Stimulated activated memory B cell treated with anti-CD40 and anti-IgM and Interleukin-4, amounts not matched to agents 10 μg/mL and 1 μg/mL and 100 μg/mL, for 72 hours (primary cell): ENCODE measurements around the gene CLTA.
"Not testable (repeated sequence)": the region's sequence is repeated elsewhere in the genome, so short reads cannot be mapped to it uniquely, and the experiment has no call there.

Experiments
- ATAC-seq: fragments of 150-1000 bp; cut with Tn5 transposase; 2 replicates; pipeline ENCODE4 v1.10.0; 2021
- H3K27ac Mint-ChIP-seq: one replicate; pipeline ENCODE4 v1.8.0; 2022; ENCODE audit warnings: mild to moderate bottlenecking, mixed read lengths
- H3K27me3 Mint-ChIP-seq: one replicate; pipeline ENCODE4 v1.8.0; 2022; ENCODE audit warnings: mixed read lengths
- H3K36me3 Mint-ChIP-seq: one replicate; pipeline ENCODE4 v1.8.0; 2022; ENCODE audit warnings: mixed read lengths
- H3K4me1 Mint-ChIP-seq: one replicate; pipeline ENCODE4 v1.8.0; 2022; ENCODE audit warnings: mixed read lengths
- H3K4me3 Mint-ChIP-seq: one replicate; pipeline ENCODE4 v1.8.0; 2022; ENCODE audit warnings: mild to moderate bottlenecking, moderate library complexity, mixed read lengths
- H3K9me3 Mint-ChIP-seq: one replicate; pipeline ENCODE4 v1.8.0; 2022; ENCODE audit warnings: mixed read lengths

Gene CLTA

DNA sequence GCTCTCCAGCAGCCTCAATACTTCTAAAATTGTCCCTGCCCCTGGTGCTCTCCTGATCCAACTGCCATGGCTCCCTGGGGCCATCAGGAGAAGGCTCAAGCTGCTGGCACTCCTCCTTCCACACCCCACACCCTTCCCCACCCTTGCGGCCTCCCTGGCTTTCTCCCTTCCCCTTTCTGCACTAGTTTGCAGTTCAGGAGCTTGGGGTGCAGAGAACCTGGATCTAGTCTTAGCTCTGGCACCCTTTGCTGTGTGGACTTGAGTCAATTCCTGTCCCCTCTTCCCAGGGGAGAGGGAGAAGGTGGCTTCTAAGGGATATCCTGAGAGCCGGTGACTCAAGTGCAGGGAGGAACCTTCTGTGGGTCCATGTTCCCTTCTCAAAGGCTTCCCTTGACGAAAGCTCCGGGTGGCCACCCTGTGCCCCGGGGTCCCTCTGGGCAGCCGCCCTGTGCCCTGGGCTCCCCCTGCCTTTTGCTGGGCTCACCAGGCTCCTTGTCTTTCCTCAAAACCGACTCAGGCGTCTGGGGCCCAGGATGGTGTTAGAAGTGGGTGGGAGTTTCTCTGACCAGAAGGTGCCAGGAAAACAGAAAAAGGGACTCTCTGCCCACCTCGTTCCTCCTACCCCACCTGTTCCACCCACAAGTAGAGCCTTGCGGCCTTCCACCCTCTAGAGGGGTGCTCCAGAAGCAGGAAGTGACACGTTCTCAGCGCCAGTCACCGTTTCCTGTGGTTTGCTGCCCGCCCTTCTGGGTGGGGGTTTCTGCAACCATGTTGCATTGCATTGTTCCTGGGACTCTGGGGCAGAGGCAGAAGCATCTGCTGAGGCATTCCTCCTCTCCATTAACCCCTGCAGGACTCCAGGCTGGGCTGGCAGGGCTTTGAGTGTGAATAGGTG, 39.2 kb upstream of the CLTA start:
- Mint-ChIP-seq H3K4me1 (peaks cover 55% of the 10 kb centered on the region), H3K4me3 (peak overlapping the region; percentile 73), H3K9me3 (no peaks in the 10 kb centered on the region), H3K27ac (peak overlapping the region; percentile 95), H3K27me3 (no peaks in the 10 kb centered on the region), H3K36me3 (peaks cover 11% of the 10 kb centered on the region)
- peak; percentile 96 for ATAC-seq

DNA sequence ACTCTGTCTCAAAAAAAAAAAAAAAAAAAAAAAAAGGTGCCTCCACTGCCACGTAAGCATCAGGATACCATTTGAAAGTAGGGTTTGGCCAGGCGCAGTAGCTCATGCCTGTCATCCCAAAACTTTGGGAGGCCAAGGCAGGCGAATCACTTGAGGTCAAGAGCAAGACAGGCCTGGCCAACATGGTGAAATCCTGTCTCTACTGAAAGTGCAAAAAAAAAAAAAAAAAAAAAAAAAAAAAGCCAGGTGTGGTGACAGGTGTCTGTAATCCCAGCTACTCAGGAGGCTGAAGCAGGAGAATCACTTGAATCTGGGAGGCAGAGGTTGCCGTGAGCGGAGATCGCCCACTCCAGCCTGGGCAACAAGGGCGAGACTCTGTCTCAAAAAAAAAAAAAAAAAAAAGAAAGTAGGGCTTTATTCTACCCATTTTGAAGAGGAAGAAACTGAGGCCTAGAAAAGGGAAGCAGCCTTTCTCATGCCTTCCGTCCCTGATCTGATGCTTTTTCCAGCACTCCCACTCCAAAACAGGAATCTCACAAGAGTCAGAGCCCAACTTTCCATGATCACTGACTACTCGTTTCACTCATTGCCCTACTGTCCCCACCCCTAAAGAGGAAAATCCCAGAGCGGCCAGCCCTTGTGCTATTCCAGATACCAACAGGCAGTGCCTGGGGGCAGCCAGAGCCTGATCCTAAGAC, 37.8 kb upstream of the CLTA start:
- peaks cover 45% of the 10 kb centered on the region for H3K4me1 Mint-ChIP-seq
- H3K36me3 Mint-ChIP-seq: peaks cover 5% of the 10 kb centered on the region
- no peak for ATAC-seq
- no peaks in the 10 kb centered on the region for H3K9me3 Mint-ChIP-seq
- H3K4me3 Mint-ChIP-seq: no peak overlapping the region
- H3K27me3 Mint-ChIP-seq: no peaks in the 10 kb centered on the region
- peak overlapping the region; percentile 95 for H3K27ac Mint-ChIP-seq

DNA sequence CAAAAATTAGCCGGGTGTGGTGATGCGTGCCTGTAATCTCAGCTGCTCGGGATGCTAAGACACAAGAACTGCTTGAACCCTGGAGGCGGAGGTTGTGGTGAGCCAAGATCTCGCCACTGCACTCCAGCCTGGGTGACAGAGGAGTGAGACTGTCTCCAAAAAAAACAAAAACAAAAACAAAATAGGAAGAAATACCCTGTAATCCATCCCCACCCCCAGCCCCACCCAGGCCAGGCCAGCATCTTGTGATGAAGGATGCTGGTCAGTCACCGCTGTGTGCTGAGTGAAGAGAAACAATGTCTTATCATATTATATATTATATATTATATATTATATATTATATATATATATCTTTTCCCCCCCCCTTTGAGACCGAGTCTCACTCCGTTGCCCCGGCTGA, 37.0 kb upstream of the CLTA start:
- Mint-ChIP-seq H3K4me3 (peak overlapping the region; percentile 17), H3K27ac (peak overlapping the region; percentile 95), H3K36me3 (peaks cover 12% of the 10 kb centered on the region), H3K9me3 (no peaks in the 10 kb centered on the region), H3K4me1 (peaks cover 45% of the 10 kb centered on the region), H3K27me3 (no peaks in the 10 kb centered on the region)
- ATAC-seq: no peak

DNA sequence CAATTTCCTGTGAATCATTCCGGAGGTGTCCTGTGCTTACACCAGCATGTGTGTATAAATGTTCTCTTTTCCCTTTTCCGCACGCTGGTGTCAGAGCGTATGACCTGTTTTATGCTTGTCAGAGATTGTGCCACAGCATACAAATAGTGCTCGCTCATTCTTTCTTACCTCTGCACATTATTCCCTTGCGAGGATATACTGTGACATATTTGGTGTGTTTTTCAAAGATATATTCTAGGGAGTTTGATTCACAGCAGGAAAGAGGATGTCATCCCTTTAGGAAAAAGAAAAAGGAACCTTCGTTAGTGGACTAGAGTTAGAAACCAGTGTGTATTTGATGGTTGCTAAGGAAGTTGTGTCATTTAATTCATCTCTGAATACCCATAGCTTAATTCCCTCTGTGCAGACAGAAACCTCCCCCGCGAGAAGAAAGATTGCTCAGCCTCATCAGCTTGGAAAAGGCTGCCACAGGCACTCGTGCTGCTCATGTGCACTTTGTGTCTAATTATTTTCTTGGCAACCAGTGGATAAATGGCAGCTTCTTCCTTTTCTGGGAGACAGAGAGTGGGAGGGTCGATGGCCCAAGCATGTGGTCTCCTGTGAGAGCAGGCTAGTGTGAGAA, 36.3 kb upstream of the CLTA start:
- Mint-ChIP-seq H3K4me1 (peaks cover 45% of the 10 kb centered on the region), H3K4me3 (no peak overlapping the region)

DNA sequence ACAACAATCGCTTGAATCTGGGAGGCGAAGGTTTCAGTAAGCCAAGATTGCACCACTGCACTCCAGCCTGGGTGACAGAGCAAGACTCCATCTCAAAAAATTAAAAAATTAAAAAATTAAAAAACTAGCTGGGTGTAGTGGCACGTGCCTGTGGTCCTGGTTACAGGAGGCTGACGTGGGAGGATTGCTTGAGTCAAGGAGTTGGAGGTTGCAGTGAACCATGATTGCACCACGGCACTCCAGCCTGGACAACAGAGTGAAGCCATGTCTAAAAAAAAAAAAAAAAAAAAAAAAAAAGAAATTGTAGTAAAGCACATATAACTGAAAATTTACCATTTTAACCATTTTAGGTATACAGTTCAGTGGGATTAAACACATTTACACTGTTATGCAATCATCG, 34.6 kb upstream of the CLTA start:
- no peaks in the 10 kb centered on the region for H3K9me3 Mint-ChIP-seq
- H3K36me3 Mint-ChIP-seq: peaks cover 27% of the 10 kb centered on the region
- H3K27ac Mint-ChIP-seq: no peak overlapping the region
- no peaks in the 10 kb centered on the region for H3K27me3 Mint-ChIP-seq
- no peak overlapping the region for H3K4me3 Mint-ChIP-seq
- peaks cover 33% of the 10 kb centered on the region for H3K4me1 Mint-ChIP-seq
- ATAC-seq: no peak

More for the DNA sequence above, 36.3 kb upstream of the CLTA start:
- H3K27me3 Mint-ChIP-seq: no peaks in the 10 kb centered on the region
- peaks cover 19% of the 10 kb centered on the region for H3K36me3 Mint-ChIP-seq
- ATAC-seq: no peak
- no peaks in the 10 kb centered on the region for H3K9me3 Mint-ChIP-seq
- peak overlapping the region; percentile 95 for H3K27ac Mint-ChIP-seq

DNA sequence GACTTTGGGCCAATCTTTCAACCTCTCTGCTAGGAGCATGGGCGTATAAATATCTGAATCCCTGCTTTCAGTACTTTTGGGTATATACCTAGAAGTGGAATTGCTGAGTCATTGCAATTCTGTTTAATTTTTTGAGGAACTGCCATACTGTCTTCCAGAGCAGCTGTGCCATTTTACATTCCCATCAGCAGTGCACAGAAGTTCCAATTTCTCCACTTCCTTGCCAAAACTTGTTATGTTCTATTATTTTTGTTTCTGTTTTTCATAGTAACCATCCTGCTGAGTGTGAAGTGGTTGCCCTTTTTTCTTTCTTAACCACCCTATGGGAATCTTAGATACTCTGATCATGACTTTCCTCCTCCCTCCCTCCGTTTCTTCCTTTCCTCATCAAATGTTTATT, 32.6 kb upstream of the CLTA start:
- ATAC-seq: no peak
- Mint-ChIP-seq H3K27ac (no peak overlapping the region), H3K4me1 (peaks cover 17% of the 10 kb centered on the region), H3K36me3 (peaks cover 27% of the 10 kb centered on the region), H3K9me3 (no peaks in the 10 kb centered on the region), H3K4me3 (no peak overlapping the region), H3K27me3 (no peaks in the 10 kb centered on the region)

DNA sequence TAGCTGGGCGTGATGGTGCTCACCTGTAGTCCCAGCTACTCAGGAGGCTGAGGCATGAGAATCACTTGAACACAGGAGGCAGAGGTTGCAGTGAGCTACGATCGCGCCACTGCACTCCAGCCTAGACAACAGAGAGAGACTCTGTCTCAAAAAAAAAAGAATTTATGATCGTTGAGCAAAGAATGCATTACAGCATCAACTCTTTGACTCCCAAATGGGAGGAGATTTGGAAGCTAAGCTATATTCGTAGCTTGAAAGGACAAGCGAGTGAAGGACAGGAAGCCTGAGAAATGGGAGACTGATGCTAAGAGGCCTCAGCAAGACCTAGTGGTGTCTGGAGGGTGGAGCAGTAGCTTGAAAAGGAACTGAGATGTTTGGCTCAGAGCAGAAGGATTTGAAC, 31.8 kb upstream of the CLTA start:
- H3K27me3 Mint-ChIP-seq: no peaks in the 10 kb centered on the region
- peaks cover 27% of the 10 kb centered on the region for H3K36me3 Mint-ChIP-seq
- no peaks in the 10 kb centered on the region for H3K9me3 Mint-ChIP-seq
- no peak for ATAC-seq
- H3K27ac Mint-ChIP-seq: no peak overlapping the region
- peaks cover 9% of the 10 kb centered on the region for H3K4me1 Mint-ChIP-seq
- H3K4me3 Mint-ChIP-seq: no peak overlapping the region

DNA sequence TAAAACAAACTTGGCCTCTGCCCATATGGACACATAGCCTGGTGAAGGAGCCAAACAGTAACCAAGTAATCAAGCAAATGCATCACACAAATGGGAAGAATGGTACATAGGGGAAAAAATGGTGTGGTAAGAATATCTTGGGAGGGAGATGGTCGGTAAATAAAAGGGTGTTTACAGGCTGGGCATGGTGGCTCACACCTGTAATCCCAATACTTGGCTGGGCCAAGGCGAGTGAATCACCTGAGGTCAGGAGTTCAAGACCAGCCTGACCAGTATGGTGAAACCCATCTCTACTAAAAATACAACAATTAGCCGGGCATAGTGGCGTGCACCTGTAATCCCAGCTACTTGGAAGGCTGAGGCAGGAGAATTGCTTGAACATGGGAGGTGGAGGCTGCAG, 31.2 kb upstream of the CLTA start:
- not testable (repeated sequence) for H3K27me3 Mint-ChIP-seq, ATAC-seq, H3K9me3 Mint-ChIP-seq, H3K27ac Mint-ChIP-seq, H3K4me3 Mint-ChIP-seq, H3K4me1 Mint-ChIP-seq
- peaks cover 27% of the 10 kb centered on the region for H3K36me3 Mint-ChIP-seq

DNA sequence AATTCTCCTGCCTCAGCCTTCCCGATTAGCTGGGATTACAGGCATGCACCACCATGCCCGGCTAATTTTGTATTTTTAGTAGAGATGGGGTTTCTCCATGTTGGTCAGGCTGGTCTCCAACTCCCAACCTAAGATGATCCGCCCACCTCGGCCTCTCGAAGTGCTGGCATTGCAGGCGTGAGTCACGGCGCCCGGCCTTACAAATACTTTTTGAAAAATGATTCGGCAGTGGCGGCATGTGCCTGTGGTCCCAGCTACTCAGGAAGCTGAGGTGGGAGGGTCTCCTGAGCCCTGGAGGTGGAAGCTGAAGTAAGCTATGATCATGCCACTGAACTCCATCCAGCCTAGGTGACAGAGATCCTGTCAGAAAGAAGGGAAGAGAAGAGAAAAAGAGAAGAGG, 30.6 kb upstream of the CLTA start:
- not testable (repeated sequence) for H3K9me3 Mint-ChIP-seq, ATAC-seq, H3K4me1 Mint-ChIP-seq, H3K4me3 Mint-ChIP-seq, H3K27ac Mint-ChIP-seq, H3K27me3 Mint-ChIP-seq
- peaks cover 27% of the 10 kb centered on the region for H3K36me3 Mint-ChIP-seq

DNA sequence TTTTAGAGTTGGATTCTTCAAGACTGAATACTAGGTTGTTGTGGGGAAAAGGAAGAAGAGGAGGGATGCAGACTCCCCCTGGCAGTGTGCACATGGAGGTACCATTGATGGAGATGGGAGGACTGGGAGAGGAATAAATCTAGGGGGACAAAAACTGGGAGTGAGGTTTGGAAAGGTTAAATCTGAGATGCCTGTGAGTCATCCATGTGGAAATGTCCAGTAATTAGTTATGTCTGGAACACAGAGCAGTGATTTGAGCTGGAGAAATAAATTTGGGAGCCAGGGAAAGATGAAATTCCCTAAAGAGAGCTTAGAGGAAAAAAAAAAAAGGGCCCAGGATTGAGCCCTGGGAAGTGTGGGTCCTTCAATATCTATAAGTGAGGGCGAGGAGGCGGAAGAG, 29.5 kb upstream of the CLTA start:
- H3K4me3 Mint-ChIP-seq: no peak overlapping the region
- ATAC-seq: no peak
- peaks cover 2% of the 10 kb centered on the region for H3K4me1 Mint-ChIP-seq
- H3K36me3 Mint-ChIP-seq: peaks cover 27% of the 10 kb centered on the region
- H3K27me3 Mint-ChIP-seq: no peaks in the 10 kb centered on the region
- no peak overlapping the region for H3K27ac Mint-ChIP-seq
- no peaks in the 10 kb centered on the region for H3K9me3 Mint-ChIP-seq

DNA sequence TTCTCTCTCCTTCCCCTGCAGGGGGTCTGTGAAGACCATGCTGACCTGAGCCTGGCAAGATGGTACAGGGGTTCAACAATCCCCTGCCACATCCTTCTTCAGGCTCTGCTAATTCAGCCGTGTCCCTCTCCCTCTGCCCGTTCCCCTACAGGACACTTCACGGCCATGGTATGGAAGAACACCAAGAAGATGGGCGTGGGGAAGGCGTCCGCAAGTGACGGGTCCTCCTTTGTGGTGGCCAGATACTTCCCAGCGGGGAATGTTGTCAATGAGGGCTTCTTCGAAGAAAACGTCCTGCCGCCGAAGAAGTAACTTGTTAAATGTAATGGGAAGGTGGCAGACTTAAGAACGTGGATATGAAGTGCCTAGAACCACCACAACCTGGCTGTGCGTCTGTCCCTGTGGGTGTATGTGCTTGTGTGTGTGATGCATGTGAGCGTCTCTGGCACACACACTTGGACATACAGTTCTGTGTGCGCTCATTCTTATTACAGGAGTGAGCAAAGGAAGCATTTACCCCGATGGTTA, 28.4 kb upstream of the CLTA start:
- no peak for ATAC-seq
- no peaks in the 10 kb centered on the region for H3K9me3 Mint-ChIP-seq
- no peak overlapping the region for H3K4me3 Mint-ChIP-seq
- H3K27me3 Mint-ChIP-seq: no peaks in the 10 kb centered on the region
- H3K4me1 Mint-ChIP-seq: peaks cover 9% of the 10 kb centered on the region
- no peak overlapping the region for H3K27ac Mint-ChIP-seq
- H3K36me3 Mint-ChIP-seq: peaks cover 22% of the 10 kb centered on the region

DNA sequence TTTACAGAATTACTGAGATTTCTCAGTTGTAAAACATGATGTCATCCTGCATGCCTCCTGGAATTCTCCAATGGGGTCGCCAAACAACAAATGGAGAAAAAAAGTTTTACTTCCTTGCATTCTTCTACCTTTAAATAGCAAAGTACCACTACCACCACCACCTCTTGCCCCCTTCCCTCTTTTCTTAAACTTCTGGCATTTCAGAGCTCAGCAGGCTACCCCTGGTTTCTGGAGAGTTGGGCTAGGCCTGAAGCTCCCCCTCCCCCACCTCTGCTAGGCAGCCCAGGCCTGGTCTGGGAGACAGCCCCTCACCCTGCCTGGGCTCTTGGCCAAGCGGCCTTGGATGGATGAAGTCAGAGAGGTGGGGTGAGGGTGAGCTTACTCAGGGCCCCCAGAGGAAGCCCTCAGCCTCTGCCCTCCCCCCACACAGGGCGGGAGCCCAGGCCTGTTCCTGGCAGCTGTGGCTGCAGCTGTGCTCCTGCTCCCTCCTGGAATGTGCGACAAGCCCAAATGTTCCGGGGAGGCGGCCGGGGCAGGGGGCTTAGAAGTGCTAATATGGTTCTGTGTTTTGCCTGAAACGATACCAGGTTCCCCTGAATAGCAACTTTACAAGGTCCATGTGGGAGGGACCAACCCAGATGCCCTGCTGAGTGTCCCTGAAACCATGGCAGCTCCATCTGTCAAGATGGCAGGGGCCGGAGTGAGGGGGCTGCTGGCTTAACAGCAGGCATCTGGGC, 27.5 kb upstream of the CLTA start:
- Mint-ChIP-seq H3K4me1 (peaks cover 9% of the 10 kb centered on the region), H3K27ac (no peak overlapping the region), H3K36me3 (peaks cover 20% of the 10 kb centered on the region), H3K27me3 (no peaks in the 10 kb centered on the region), H3K4me3 (no peak overlapping the region), H3K9me3 (no peaks in the 10 kb centered on the region)
- ATAC-seq: no peak

DNA sequence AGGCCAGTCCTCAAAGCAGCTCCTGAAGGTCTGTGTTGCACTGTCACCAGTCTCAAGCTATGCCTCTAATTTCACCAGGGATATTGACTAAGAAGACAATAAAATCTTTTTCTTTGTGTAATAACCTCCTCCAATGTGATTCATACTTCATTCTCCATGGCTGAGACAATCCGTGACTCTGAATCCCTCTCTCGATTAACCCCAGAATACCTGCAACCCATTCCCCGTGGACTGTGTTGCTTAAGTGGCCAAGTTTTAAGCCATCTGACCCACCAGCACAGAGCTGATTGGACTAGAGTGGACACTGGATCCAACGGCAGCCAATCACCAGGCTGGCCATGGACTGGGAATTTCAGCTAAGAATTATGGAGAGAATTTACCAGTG, 26.9 kb upstream of the CLTA start:
- H3K4me1 Mint-ChIP-seq: peaks cover 9% of the 10 kb centered on the region
- no peak for ATAC-seq
- H3K4me3 Mint-ChIP-seq: no peak overlapping the region
- H3K27ac Mint-ChIP-seq: no peak overlapping the region
- peaks cover 15% of the 10 kb centered on the region for H3K36me3 Mint-ChIP-seq
- H3K27me3 Mint-ChIP-seq: no peaks in the 10 kb centered on the region
- H3K9me3 Mint-ChIP-seq: no peaks in the 10 kb centered on the region

DNA sequence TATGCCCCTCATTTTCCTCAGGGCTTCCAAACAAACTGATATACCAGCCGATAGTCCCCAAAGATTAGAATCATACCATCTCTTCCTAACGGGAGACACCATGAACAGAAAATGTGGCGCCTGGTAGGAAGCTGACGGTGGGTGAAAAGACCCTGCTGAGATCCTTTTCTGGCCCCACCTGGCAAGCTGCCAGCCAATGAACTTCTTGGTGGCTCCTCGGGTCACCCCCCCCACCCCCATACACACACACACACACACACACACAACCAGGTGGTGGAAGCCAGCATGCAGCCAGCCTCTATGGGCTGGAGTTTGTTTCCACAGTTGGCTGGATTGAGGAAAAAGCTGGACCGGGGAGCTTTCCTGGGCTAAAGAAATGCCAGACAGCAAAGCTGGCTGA, 26.3 kb upstream of the CLTA start:
- H3K4me1 Mint-ChIP-seq: peaks cover 9% of the 10 kb centered on the region
- peaks cover 9% of the 10 kb centered on the region for H3K36me3 Mint-ChIP-seq
- no peak overlapping the region for H3K4me3 Mint-ChIP-seq
- no peak for ATAC-seq
- H3K9me3 Mint-ChIP-seq: no peaks in the 10 kb centered on the region
- H3K27ac Mint-ChIP-seq: peak overlapping the region; percentile 28
- H3K27me3 Mint-ChIP-seq: no peaks in the 10 kb centered on the region

DNA sequence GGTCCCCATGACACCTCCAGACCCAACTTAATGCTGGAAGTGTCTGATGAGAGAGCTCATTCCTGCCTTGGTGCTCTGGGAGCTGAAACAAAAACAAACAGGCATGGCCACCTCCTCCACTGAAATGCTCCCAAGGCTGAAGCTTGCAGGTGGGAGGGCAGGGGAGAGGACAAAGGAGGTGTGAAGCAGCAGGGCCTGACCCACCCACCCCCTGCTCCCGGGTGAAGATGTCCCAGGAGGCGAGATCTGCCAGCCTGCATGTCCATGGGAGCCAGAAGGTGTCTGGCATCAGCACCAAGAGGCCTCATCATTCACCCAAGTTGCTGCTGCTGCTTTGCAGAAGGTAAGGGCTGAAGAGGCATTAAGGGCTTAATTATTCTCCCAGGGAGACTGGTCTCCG, 25.7 kb upstream of the CLTA start:
- H3K36me3 Mint-ChIP-seq: peaks cover 6% of the 10 kb centered on the region
- peak overlapping the region; percentile 28 for H3K27ac Mint-ChIP-seq
- H3K4me3 Mint-ChIP-seq: no peak overlapping the region
- H3K9me3 Mint-ChIP-seq: no peaks in the 10 kb centered on the region
- H3K27me3 Mint-ChIP-seq: no peaks in the 10 kb centered on the region
- peaks cover 9% of the 10 kb centered on the region for H3K4me1 Mint-ChIP-seq
- ATAC-seq: no peak
